ENCODE data around the gene RNF214.

- no peak for TF ChIP-seq POLR2A (IDR thresholded peaks at IDR 0.05)
- no peak for TF ChIP-seq CTCF (IDR thresholded peaks at IDR 0.05)
Observed at GRCh38 chr11:117231842-117232091, 704 bp upstream of the RNF214 start, which contains the start of gene PCSK7.
